ENCODE data around the gene POLG. TPM values are rescaled to one million over a fixed set of nuclear protein-coding genes. Genes with fewer than 3 reads are reported as not detected.

POLG gene
- polyA plus RNA-seq, result 10 to 100 TPM; 19.6 to 44.8 (median 31.3) TPM

DNA sequence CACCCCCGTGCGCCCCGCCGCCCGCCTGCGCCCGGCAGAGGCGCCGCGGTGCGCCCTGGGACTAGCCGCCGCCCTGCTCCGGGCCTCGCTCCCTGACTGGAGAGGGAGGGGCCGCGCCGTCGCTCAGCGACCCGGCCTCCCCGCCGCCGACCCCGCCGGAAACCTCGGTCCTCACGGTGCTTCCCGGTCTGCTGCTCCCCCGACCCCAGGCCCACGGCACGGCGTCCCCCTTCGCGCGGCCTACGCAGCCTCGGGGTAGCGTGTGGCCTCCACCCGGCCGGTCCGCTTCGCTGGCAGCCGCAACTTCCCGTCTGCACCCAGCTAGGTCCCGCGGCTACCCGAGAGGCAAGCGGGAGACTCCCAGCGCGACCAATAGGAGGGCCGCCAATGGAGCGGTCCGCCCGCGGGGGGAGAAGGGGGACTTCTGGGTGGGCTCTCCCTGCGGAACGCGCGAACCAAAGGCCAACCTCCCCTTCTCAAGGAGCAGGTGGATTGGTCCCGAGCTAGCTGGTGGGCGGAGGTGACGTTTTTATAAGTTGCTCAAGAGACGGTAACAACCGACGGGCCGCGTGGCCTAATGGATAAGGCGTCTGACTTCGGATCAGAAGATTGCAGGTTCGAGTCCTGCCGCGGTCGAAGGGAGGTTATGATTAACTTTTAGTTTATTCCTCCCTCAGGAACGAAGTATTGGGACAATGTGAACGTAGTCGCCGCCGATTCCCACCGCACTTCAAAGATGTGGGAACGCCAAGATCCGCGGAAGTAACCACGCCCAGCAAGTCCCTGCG is at the start of gene POLG:
Gene POLG (minus strand): TSS at position 315 of the 788 bp plus-strand sequence. CDS start 1,070 bp downstream, outside the sequence.
- 0% methylated on average over 76 to 85 of the region's 85 CpGs for WGBS, 3 donors
- H3K27ac ChIP-seq (ENCODE audit: low read depth, low read length), result peak within 1 kb of the TSS; percentile 12

DNA sequence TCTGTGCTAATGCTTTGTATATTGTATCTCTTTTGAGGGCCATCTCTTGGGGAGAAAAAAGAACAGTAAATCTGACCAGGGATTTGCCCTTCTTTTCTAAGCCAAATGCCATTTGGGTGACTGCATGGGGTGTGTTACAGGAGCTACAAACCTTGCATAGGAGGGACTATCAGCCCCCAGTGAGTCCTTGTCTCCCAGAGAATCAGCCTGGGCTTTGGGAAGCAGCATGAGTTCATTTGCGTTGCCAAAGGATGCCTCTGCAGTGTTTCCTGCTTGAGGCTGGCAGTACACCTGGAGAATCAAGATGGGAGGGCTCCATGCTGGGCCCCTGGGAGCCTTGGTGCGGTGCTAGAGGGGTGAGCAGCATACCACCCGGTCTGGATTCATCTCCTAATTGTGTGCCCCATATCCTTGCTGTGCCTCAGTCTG is 49.6 kb upstream of the POLG start:
- WGBS, 3 donors, result 69 to 73% (median 69%) methylated on average over 3 of the region's 3 CpGs

DNA sequence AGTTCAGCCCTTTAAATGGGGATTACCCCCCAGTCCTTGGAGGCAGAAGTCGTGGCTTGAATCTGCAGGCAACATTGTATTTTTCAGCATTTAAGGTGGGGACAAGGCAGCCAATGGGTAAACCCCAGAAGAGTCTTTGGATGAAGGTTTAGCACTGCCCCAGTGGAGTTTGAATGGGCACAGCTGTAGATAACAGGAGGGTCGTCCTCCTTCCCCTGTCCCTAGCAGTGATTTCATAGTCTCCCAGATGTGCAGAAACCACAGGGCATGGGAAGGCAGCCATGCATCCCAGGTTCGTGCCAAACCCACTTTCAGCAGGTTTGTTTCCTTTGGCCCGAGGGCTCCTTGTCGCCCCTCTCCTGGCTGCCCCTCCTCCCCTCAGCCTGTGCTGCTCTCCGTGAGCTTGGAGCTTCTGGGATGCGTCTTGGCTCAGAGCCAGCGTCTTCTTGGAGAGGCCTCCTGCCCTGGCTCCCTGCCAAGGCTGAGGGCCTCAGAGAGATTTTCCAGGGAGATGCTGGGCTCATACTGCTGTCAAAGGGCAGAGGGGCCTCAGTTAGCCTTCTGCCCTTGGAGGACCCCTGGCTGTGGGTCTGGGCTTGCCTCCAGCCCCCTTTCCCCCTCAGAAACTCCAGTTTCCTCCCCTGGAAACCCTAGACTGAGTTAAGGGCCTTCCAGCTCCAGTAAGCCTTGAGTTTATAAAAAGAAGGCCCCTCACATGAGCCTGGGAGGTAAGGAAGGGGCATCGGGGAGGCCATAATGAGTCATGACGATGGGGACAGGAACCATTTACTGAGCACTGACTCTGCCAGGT is 48.9 kb upstream of the POLG start:
- WGBS, 3 donors, result 32 to 43% (median 37%) methylated on average over 10 of the region's 10 CpGs
- no peak overlapping the region for H3K27ac ChIP-seq (ENCODE audit: low read depth, low read length)

More for the DNA sequence above, 49.6 kb upstream of the POLG start:
- H3K27ac ChIP-seq (ENCODE audit: low read depth, low read length), result no peak overlapping the region

DNA sequence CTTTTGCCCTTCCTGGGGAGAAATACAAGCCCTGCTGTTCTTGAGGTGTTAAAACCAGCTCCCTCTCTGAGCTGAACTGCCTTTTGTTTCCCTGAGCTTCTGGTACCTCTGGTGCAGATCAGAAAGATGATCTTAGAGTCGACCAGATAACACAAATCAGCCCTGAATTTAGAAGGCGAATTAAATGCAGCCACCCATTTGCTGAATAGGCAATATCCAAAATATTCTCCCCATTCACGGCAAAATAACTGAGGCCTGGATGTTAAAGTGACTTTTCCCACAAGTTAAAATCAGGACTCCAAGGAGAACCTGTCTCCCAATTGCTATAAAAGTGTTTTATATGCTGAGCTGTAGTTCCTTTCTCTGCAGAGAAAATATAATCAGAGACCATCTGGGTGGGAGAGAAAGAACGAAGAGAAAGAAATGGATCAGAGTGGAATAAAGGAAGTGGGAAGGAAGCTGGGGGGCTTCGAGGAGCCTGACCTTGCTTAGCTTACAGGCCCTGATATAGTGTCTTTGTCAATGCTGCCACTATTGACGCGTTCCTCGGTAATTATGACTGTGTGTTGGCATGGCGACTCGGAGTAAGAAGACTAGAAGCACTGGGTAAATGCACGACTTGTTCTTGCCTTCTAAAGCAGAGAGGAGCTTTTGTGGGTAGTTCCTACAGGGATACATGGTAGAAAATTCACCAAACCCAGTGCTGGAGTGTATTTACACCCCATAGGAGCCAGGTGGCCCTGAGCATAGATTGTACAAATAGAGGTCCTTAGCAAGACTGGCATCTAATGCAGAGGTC is 47.5 kb upstream of the POLG start:
- WGBS, 3 donors, result 64 to 76% (median 75%) methylated on average over 11 of the region's 11 CpGs
- no peak overlapping the region for H3K27ac ChIP-seq (ENCODE audit: low read depth, low read length)

DNA sequence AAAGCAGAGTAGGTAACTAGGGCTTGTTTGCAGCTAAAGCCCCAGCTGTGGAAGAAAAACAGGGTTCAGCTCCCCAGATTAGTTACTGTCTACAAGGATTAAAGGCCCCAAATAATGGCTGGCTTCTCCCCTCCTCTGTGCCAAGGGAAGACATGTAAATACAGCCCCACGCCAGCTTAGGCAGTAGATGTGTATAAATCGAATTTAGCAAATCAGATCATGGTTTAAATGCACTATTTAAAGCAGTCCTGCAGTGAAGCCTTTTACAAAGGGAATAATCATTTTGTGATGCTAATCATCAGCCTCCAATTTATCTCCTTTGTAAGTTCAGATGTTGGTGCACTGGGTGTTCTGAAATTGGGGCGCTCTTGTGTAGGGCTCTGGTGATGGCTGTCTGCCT is 46.7 kb upstream of the POLG start:
- no peak overlapping the region for H3K27ac ChIP-seq (ENCODE audit: low read depth, low read length)
- 80 to 84% (median 82%) methylated on average over 3 of the region's 3 CpGs for WGBS, 3 donors

DNA sequence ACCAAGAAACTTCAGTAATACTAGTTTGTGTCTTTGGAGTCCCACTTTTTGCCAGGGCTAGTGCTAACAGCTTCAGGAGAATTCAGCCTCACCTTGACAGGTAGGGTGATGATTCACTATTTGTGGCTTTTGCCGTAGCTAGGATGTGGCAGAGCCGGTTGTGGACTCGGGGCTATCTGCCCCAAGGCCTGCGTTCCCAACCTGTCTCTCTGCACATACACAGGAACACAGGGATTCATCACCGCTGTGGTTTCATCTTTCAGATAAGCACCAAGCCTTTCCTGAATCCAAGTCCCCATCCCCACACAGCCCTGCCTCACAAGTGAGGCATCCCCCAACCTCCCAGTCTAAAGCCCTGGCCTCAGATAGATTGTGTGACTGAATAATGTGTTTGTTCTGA is 45.2 kb upstream of the POLG start:
- WGBS, 3 donors, result 74 to 79% (median 76%) methylated on average over 5 of the region's 5 CpGs
- no peak overlapping the region for H3K27ac ChIP-seq (ENCODE audit: low read depth, low read length)

DNA sequence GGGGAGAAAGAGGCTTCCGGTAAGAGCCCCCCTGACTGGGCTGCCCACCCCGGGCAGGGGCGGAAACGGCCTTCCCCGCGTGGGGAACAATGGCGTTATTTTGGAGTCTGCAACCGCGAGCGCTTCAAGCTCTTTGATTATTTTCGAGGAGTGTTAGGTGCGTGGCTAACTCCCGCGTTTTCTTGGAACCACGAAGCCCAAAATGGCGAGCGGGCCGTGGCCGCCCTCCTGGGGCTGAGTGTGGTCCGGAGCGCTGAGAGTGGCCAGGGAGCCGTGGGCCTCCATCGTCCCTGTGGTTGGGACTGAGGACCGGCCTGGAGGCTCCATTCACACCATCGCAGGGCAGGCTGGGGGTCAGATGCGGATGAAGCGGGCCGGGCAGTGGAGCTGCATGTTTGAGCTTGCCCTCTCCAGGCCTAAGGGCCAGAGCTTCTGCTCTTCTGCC is 44.6 kb upstream of the POLG start:
- no peak overlapping the region for H3K27ac ChIP-seq (ENCODE audit: low read depth, low read length)
- WGBS, 3 donors, result 28 to 36% (median 29%) methylated on average over 28 of the region's 28 CpGs

DNA sequence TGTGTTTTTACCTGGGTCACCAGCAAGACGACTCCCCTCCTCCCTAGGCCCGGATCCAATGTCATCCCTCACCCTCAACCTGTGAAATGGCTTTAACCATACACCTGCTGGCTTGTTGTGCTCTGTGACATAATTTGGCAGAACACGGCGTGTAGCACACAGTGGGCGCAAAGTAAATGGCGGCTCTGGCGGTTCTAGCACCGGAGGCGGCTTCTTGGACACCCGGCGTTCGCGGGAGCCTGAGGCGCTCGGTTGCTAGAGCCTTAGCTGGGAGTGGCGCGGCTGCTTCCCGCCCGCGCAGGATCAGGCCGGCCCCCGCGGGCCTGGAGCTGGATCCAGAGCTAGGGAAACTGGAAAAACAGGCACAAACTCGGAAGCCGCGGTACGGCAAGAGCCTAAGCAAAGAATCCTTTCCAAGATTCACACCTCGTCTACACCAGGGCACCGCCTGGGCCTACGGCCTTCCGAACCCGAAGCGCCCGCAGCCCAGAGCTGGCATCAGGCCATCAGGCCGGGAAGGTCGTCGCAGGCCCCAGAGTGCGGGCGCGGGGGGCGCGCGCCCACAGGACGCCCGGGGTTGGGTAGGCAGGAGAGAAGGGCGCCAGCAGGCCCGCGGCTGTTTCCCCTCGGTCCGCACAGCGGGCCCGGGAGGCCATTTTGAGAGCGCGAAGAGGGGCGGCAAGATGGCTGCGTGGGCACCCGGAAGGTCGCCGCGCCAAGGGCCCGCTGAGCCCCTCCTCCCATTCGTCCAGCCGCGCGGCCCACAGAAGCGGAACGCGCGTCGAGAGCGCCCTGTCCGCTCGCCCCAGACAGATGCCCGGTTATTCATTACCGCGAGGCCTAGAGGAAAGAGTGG is 43.9 kb upstream of the POLG start:
- WGBS, 3 donors, result 4 to 7% (median 4%) methylated on average over 72 to 76 of the region's 76 CpGs
- H3K27ac ChIP-seq (ENCODE audit: low read depth, low read length), result no peak overlapping the region

DNA sequence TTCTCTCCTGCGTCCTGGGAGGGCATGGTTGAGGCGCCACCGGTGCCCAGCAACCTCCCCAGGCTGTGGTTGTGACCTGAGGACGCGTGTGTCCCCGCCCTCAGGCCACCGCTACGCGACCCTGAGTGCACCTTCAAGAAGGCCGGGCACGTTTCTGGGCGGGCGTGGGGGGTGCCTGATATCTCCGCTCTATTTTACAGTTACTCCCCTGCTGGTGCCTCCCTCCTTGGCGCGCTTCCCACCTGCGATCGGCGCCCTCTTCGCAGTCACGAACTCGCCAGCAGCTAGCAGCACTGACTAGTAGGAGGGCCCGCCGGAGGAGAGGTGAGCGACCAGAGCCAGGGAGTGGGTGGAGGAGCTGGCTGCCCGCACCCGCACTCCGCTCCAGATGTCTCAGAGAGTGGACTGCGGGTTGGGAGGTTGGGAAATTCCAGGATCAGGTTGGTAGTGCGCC is 43.2 kb upstream of the POLG start:
- H3K27ac ChIP-seq (ENCODE audit: low read depth, low read length), result no peak overlapping the region
- 6 to 10% (median 10%) methylated on average over 30 of the region's 30 CpGs for WGBS, 3 donors

DNA sequence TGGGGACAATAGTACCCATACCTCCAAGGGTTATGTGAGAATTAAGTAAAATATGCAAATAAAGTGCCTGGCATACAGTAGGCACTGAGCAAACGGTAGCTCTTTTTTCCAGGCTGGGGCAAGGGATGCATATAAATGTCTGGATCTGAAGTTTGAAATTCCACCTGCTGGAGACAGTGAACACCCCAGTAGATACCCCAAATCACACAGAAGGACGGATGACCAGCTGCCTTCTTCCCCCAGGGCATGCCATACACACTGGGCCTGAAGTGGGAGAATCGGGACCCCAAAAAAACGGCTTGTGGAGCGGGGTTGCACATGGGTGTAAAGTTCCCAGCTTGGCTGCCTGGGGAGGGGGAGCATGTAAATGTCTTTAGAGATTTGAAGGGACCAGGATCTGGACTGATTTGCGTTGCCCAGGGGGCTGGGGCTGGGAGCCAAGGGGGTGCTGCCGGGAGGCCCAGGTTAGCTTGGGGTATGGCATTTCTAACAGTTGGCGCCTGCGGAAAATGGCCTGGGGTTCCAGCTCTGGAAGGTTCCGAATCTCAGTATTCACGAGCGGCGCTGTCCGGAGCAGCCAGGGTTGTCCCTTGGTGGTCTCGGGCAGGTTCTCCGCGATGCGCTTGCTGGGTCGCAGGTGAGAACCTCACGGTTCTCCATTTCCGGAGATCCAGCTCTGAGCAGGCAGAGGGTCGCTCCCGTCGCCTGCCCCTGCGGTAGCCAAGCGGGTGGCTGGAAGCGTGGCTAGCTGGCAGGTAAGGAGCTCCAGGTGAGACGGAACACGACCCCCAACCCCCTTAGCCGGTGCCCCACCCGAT is 42.6 kb upstream of the POLG start:
- H3K27ac ChIP-seq (ENCODE audit: low read depth, low read length), result no peak overlapping the region
- WGBS, 3 donors, result 10 to 14% (median 14%) methylated on average over 30 to 31 of the region's 31 CpGs

DNA sequence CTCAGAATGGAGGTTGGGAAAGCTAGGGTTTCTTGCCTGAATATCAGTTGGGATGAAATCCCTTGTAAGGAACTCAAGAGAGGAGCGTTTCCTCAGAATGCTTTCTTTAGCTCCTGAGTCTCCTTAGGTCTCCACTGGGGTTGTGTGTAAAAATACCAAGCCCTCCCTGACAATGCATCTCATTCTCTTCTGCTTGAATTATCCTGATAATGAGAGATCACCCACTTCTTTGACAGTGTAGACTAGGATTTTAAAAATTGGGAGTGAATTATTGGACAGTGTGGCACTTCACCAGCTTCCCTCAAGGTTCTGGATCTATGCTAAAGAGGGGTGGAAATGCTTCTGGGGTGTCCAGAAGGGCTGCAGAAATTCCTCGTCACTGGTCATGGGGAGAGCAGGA is 41.8 kb upstream of the POLG start:
- WGBS, 3 donors, result 47 to 58% (median 50%) methylated on average over 2 of the region's 2 CpGs
- no peak overlapping the region for H3K27ac ChIP-seq (ENCODE audit: low read depth, low read length)

DNA sequence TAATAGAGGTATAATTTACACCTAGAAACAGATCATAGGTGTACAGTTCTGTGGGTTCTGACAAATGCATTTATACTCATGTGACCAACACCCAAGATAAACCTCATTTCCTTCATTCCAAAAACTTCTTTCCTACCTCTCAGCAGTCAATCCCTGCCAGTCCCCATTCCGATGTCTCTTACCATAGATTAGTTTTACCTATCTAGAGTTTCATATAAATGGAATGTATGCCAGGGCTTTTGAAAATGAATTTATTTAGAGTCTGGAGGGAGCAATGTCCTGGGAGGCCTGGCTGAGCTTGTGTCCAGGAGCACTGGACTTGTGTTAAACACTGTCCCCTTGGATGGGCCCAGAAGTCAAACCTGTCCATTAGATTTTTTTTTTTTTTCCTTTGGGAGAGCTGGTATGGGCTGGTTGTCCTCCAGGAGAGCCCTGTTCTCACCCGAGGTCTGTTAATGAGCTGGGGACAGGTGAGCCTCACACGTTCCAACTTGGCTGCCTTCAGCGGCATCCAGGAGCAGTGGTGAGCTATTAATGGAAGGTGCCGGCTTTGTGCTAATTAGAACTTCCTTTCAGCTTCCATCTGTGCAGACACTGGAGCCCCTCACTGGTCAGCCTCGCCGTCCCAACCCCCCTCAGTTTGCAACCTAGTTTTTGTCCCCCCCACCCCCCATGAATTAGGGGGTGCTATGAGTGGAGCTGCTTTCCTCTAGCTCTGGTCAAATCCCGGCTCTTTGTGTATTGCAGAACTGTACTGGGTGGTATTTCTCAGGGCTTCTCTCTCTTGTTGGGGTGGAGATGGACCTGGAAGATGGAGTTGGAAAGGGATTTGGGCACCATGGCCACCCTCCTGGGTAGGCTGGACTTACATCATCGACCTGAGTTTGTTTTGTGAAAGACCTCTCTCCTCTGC is 40.7 kb upstream of the POLG start:
- 11 to 18% (median 13%) methylated on average over 9 of the region's 9 CpGs for WGBS, 3 donors
- no peak overlapping the region for H3K27ac ChIP-seq (ENCODE audit: low read depth, low read length)

DNA sequence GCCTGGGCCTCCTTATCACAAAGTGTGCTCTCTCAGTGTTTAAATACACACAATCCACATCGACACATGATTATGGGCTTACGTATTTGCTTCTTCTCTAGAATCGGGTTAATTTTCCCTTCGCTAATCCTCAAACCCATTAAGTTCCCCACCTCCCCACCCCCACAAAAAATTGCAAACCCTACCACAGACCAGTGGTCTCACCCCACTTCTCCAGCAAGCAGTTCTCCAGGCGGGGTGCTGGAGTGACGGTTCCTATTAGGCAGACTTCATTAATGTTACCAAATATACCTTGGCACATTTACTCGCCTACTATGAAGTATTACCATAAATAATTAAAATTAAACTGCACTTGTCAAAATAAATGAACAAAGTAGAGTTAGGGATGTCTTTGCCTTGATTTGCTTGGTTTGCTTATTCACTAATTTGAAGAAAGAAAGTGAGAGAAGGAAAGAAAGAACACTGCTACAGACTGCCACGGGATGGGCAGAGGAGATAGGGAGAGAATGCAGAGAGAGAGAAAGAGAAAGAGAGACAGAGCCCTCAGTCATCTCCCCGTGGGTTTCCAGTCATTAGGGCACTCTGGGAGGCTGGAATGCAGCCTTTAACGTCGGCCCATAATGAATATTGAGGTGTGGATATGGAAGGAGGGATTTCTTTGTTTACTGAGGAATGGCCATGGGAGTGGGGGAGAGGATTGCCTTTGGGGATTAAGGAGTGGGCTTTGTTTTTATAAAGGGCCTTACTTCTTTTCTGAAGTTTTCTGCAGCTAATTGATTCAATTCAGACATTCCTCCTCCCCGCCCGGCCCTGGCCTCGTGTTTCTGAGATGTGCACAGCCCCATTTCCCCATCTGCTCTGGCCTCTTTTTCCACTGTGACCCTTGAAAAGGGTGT is 39.7 kb upstream of the POLG start:
- H3K27ac ChIP-seq (ENCODE audit: low read depth, low read length), result no peak overlapping the region
- 22 to 31% (median 26%) methylated on average over 14 of the region's 14 CpGs for WGBS, 3 donors

DNA sequence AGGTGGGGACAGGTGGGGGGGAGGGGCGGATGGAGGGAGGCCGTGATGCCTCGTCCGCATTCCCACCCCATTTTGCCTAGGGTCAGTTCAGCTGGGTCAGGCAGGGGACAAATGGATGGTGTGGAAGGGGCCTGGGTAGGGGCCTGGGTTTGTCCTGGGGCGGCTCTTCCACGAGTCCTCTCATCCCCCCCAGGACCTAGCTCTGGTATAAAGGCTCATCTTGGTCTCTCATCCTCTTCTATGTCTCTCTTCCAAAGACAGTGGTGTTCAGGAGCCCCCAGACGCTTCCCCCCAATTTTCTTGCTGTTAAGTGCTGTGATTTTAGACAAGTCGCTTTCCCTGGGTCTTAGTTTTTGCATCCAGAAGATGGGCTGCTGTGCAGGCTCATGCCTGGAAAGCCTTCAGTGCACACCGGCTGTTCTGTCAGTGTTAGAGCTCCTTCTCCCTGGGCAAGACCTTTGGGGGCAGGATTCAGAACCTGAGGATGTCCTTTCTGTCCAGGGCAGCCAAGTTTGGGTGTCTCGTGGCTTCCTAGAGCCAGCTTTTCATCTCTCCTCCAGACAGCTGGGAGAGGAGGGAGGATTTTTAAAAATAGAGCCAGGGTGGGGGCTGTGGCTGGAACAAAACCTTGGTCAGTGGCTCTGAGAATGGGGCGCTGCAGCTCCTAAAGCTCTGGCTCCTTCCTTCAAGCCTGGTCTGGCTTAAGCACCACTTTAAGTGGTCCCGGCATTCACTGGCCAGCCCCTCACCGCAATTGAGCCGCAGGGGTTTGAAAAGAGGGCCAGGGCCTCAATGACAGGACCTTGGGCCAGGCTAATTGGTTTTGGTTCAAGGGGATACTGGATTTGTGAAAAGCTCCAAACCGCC is 37.7 kb upstream of the POLG start:
- H3K27ac ChIP-seq (ENCODE audit: low read depth, low read length), result no peak overlapping the region
- WGBS, 3 donors, result 13 to 17% (median 16%) methylated on average over 15 of the region's 15 CpGs
